Measurements from ENCODE around the gene PERP.
"Not testable (repeated sequence)": the region's sequence is repeated elsewhere in the genome, so short reads cannot be mapped to it uniquely, and the experiment has no call there.

Gene PERP

DNA sequence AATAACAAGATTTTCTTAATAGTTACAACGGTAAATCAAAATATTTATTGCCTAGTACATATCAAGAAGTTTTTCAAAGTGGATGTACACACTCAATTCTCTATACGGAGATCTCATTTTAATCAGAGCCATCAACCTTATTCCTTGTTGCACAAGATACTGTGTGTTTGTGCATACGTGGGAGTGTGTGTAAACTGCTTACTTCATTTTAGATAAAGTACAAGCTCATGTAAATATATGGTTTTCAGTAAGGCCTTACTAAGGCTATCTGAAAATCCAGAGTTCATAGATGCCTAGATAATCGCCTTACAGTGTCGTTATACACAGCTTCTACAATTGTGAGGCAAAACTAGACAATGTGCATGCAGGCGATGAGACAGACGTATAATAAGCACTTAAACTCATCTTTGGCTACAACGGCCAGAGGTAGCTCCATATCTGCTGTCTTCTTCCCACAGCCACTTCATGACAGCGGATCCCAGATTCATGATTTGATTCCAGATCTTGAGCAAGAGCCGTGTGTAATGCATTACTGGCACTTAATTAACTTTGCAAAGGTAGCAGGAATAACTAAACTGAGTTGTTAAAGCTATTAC lies 2.5 kb downstream of the PERP start:
- peak; percentile 21 for DNase-seq

DNA sequence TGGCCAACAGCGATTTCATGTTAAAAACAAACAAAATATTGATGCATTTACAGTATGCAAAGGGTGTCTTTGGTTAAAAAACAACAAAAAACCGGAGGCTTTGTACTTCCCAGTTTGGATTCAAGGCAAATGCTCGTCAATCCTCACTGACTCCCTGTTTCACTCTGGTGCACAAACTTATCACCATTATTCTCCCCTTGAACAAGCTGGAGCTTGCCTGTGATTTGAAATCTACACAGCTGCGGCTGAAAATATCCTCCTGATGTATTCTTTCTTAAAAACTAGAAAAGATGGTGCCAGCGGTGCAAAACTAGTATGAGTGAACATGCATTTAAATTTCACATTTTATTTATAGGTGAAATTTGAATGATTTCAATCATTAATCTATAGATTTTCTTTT lies 3.3 kb downstream of the PERP start:
- no peak for DNase-seq

DNA sequence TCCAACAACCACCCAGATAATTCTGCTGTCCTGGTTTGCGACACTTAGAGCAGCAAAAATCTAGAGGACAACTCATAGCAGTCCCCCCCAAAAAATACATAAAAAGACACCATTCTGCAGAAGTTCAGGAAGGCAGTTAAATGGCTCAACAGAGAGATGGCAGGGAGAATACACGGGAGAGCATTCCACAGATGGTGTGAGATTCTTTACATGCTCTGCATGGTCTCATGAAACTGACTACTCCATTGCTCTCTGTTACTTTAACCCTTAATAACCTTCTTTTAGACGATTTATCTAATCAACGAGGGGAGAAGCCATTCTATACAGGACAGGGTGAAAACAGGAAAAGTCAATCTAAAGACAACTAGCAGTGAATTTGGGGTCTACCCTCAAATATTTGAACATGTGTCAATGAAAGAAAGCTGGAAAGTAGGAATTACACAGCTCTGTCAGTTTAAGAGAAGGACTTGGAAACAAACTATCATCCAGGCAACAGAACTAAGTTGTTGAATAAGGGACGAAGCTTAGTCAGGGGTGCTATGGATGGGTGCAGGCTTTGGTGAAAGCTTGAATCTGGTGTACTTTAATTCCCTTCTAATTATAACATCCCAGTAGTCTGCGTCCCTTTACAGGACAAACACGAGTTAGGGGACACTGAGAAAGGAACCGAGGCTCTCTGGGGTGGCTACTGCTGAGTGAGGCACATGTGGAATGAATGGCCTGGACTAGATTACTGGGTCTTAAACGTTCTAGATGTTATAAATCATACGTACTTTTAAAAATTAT lies 5.1 kb downstream of the PERP start:
- DNase-seq: no peak

DNA sequence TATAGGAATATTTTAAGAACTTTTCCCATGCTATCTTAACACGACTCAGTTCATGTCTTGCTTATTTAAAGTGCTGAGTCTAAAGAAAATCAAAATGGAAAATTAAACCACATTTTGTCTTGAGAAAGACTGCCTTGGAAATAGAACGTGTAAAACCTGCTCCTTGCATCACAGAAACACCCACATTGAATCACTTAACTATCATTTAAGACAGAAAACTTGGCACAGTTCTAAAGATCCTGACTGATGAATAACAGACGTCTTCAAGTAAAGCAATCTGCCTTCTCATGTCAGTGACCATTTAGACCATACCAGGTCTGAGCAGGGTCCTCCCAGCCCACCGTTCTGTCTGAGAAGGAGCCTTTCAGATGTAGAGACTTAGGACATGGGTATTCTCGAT lies 7.4 kb downstream of the PERP start:
- no peak for DNase-seq

DNA sequence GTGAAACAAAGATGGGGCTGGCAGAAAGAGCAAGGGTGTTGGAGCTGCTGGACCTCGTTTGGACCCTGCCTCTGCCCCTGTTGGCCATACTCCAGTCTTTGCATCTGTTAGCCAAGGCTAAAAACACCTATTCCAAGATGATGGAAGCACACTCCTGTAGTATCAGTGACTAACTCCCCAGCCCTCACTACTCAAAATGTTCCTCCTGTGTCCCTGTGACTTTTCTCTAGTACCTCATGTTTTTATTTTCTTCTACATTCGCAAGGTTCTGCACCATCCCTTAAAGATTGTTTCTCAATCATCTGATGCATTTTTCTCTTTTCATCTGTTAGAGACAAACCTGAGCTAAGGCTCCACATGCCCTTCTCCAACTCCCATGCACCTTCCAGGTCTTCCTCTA lies 8.9 kb downstream of the PERP start:
- DNase-seq: no peak

DNA sequence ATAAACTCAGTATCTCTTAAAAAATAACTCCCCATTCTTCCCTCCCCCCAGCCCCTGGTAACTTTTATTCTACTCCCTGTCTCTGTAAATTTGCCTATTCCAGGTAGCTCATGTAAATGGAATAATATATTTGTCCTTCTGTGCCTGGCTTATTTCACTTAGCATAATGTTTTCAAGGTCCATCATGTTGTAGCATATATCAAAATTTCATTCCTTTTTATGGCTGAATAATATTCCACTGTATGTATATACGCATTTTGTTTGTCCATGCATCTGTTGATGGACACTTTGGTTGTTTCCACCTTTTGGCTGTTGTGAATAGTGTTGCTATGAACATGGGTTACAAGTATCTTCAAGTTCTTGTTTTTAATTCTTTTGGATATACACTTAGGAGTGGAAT lies 13.0 kb downstream of the PERP start:
- DNase-seq: no peak

DNA sequence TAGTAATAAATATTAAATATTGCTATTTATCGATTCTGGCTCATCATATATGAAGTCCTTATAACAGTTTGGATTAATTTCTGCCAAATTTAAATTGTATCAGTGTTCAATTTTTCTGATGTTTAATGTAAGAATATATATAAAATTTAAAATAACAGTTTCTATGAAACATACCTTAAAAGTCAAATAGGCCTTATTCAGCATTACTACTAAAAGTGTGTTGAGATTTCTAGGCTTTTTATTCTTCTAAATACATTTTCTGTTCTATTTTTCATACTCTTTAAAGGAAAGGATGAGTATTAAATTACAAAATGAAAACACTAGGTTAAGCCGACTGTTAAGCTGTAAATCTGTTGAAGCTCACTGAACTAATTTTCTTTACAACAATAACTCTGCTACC lies 13.6 kb downstream of the PERP start:
- DNase-seq: no peak

DNA sequence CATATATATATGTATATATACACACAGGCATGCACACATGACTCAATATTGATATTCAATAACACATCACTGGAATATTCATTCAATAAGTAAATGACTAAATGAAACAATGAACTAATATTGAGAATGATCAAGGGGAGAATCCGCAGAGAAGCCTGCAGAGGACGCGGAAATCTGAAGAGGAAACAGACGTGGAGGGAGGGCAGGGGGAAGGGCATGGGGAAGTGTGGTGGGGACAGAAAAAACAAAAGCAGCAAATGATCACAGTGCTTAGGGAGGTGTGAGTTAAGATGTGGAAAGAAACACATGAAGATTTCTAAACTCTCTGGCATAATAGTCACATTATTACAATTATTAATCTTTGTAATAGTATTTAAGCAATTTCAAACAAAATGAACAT lies 14.5 kb downstream of the PERP start:
- DNase-seq: peak; percentile 12

DNA sequence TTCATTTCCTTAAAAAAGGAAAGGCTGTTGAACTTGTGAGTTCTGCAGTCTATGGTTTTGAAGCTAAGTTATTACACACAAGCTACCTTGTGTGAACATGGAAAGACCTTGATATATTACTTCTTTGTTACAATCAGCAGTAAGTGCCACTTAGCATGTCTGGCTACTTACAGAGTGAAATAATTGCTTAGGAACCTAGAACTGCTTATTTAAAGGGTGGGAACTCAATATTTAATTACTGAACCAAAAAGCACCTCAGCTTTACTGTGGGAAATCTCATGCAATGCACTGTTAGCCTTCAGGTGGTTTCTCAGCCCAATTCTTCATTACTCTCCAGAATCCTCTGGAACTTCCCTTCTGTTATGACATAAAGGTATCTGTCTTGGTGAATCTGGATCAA lies 17.9 kb downstream of the PERP start:
- no peak for DNase-seq

DNA sequence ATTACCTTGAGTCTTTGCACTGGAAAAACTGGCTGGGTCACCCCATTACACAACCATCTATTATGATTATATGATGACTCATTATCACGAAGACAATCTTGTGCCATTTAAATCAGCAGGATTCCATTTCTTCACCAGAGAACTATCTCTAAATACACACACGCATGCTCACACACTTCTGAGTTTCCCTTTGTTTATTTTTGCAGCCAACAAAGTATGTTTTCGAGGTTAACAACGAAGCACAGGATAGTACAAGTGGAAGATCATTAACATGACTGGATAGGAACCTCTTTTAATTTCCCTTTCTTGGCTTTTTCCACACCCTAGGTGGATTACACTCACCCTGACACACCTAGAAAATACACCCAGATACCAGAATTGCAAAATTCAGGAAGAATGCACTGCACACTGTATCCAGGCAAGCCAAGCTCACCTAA lies 18.9 kb downstream of the PERP start:
- DNase-seq: no peak

DNA sequence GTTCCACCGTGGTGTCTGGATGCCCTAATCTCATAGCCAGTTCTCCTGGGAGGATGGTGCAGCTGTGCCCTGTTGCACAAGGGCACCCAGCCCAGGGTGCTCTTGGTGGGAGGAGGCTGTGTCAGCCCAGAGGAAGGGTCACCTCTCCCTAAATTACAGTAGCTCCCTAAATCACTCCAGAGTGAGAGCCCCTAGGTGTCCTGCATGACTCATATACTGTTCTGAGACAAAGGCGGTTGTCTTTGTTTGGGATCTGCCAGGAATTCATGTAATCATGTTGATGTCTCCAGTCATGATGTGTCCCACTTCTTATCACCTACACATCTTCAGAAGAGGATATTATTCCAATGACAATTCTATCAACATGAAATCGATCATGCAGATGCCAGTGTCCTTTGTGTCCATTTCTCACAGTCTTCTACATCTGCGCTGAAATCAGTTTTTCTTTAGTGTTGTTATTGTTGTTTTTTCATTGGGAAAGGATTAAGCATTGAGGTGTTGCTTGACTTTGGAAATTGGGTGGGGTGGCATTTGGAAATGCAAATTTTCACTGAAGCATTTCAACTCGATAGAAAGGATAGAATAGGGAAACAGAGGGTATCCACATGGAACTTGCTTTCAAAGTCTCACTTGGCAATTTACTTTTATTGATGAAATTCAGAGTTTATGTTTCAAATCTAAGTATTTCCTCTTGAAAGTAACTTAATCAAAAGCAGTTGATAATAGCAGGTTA lies 19.5 kb downstream of the PERP start:
- no peak for DNase-seq

DNA sequence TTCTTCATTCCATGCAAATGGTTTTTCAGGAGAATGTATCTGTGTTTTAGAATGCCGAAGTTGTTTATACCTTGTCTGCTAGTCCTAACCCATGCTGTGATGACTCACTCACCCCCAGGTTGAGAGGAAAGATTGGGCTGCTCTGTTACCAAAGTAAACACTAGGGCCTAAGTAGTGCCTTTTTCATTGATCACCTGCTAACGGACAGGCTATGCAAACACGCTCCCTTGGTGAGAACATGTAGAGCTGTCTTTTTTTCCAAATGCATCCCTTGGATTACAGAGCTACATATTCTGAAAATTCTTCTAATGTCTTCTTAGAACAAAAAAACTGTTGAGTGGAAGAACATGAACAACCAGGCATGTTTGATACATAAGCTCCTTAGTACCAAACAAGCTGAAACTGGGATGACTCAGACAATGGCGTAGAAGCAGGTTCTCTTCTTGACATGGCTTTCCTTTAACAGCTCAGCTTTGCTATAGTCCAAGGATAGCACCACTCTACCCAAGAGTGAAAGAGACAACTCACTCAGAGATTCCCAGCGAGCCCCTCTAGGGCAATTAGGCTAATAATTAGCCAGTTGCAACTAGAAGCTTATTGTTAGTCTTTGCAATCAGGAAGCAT lies 20.5 kb downstream of the PERP start:
- no peak for DNase-seq

DNA sequence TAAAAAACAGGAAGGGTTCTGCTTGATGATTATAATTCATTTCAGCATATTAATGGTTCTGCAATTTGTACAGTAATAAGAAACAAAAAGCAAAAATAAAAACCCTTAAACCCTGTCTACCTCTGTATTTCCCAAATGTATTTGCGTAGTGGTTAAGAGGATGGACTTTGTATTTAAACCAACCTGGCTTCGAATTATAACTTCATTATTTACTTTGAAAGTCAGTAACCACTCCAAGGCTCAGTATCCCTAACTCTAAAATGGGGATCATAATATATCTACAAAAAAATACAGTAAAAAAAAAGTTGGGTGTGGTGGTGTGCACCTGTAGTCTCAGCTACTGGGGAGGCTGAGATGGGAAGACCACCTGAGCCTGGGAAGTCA lies 21.4 kb downstream of the PERP start:
- no peak for DNase-seq

DNA sequence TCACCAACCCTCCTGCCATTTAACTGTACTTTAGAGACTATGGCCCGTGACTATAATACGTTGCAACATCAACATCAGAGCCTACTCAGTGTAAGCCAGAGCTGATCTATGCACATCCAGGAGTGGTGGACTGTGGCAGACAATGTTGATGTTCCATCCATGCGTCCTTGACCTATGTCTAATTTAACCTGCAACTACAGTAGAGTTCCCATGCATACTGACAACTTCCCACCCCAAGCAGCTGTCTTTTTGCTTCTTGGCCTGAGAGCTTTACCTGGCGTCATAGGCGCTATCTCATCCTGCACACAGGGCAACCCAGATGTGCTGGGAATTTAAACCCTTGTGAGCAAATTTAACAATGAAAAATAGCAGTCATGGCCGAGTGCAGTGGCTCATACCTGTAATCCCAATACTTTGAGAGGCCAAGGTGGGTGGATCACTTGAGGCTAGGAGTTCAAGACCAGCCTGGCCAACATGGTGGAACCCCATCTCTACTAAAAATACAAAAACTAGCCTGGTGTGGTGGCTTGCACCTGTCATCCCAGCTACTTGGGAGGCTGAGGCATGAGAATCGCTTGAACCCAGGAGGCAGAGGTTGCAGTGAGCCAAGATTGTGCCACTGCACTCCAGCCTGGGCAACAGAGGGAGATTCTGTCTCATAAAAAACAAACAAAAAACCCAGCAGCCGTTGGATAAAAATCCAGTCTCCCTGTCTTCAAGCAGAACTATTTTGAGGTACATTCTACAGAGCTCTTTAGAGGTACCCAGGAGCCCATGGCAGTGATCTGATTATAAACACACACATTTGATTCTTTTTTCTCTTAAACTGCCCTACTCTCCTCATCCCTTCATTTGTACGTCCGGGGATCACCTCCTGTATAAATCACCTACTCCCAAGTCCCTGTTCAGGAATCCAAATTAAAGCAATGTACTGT lies 22.0 kb downstream of the PERP start:
- no peak for DNase-seq

DNA sequence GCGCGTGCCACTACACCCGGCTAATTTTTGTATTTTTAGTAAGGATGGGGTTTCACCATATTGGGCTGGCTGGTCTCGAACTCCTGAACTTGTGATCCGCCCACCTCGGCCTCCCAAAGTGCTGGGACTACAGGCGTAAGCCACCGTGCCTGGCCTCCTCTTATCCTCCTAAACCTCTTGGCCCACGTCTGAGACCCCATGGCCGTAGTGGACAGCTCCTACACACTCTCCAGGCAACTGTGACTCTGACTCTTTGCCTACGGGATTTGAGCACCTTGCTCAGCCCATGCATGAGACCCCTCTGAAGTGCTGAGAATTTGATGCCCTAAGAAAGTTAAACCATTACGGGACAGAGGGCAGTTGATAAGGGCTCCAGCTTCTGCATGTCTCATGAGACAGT lies 25.0 kb downstream of the PERP start:
- no peak for DNase-seq

DNA sequence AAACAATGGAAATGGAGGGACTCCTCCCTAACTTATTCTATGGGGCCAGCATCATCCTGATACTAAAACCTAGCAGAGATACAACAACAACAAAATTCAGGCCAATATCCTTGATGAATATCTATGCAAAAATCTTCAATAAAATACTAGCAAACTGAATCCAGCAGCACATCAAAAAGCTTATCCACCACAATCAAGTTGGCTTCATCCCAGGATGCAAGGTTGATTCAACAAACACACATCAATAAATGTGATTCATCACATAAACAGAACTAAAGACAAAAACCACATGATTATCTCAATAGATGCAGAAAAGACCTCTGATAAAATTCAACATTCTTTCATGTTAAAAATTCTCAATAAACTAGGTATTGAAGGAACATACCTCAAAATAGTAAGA lies 27.7 kb downstream of the PERP start:
- not testable (repeated sequence) for DNase-seq

DNA sequence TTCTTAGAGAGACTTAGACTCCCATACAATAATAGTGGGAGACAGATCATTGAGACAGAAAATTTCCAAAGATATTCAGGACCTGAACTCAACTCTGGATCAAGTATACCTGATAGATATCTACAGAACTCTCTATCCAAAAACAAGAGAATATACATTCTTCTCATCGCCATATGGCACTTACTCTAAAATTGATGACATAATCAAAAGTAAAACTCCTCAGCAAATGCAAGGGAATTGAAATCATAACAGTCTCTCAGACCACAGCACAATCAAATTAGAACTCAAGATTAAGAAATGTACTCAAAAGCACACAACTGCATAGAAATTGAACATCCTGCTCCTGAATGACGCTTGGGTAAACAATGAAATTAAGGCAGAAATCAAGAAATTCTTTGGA lies 28.7 kb downstream of the PERP start:
- DNase-seq: no peak

DNA sequence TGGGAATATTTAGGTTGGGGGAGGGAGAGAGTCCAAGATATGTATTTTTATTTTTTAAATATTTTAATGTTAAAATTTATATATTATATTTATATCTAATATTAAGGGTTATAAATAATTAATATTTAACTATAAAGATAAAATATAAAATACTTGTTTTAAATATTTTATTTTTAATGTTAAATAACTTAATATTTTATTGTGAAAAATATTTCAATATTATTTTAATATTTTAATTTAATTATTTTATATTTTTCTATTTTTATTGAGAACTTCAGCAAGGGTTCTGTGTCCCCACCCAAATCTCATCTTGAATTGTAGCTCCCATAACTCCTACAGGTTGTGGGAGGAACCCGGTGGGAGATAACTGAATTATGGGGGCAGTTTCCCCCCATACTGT lies 34.0 kb downstream of the PERP start:
- DNase-seq: no peak

DNA sequence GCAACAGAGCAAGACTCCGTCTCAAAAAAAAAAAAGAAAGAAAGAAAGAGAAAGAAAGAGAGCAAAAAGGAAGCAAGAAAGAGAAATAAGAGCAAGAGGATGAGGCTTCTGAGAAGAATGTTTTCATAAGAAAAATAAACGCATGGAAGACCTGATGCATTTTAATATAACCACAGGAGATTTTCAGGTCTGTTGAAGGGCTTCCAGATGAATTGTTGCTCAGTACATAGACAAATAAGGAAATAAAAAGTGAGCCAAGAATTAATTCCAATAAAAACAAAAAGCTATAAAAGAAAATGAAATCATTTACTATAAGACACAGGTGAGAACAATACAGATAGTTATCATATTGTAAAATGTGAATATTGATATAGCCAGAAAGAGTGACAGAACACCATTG lies 43.5 kb downstream of the PERP start:
- DNase-seq: no peak

DNA sequence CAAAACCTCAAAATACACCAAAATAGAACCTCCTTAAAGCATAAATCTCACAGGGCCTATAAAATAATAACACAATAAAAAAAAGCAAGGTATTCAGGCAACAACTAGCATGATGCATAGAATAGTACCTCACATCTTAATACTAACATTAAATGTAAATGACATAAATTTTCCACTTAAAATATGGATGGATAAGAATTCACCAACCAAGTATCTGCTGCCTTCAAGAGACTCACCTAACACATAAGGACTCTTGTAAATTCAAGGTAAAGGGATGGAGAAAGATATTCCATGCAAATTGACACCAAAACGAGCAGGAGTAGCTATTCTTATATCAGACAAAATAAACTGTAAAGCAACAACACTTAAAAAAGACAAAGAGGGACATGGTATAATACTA lies 52.2 kb downstream of the PERP start:
- DNase-seq: no peak

DNA sequence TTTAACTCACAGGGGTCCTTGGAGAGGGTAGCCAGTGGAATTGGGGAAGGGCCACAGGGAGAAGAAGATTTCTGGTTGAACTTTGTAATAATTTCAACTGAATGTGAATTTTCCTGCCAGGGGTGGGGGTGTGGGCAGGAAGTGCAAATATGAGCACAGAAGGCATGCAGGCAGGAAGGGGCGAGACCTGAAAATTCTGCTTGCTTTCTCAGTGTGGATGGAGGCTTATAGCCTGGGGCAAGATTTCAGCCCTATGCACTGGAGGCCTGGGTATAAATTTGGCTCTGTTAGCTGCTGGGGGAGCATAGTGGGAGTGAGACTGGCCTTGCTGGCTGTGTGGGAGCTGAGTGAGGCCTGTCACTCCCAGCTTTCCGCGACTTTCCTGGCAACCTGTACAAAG lies 54.4 kb downstream of the PERP start:
- no peak for DNase-seq

DNA sequence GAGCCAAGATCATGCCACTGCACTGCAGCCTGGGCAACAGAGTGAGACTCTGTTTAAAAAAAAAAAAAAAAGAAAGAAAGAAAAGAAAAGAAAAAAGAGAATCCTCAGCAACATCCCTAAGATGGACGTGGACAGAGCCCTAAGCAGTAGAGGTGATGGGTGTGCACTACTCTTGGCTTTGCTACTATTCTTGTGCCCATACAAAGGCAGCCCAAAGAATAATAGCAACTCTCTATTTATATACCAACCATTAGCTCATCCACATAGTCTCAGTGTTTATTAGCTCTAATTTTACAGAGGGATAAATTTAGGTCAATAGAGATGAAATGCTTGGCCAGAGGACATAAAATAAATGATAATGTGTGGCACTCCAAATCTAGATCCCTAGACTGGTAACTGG lies 62.2 kb downstream of the PERP start:
- no peak for DNase-seq

DNA sequence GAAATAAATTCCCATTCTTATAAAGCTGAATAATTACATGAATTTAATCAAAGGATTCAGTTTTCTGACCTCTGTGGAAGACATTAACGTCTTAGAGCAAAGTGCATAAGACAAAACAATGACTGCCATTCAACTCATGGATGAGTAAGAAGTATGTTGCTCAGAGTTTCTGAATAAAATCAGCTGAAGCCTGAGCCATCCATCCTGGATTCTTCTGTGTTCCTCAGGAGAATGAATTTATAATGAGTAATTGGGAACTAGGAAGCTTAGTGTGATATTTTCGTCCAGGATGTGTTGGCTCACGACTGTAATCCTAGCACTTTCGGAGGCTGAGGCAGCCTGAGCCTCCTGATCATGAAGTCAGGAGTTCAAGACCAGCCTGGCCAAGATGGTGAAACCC lies 62.8 kb downstream of the PERP start:
- DNase-seq: no peak
